Sigmoid colon (tissue), 7 donors: ENCODE data around the gene LUC7L3. TPM values are rescaled to one million over a fixed set of nuclear protein-coding genes. Genes with fewer than 3 reads are reported as not detected.
"Not testable (repeated sequence)": the region's sequence is repeated elsewhere in the genome, so short reads cannot be mapped to it uniquely, and the experiment has no call there.

Experiments
- DNase-seq: peaks from one replicate; pipeline ENCODE4 v3.0.0-alpha.2; 2019
- H3K27ac ChIP-seq, 4 donors: fragments of 200-600 bp; sonication (generic); one replicate each; pipeline ENCODE4 v1.5.1; 2016 to 2019; ENCODE audit warnings: mild to moderate bottlenecking in 1 of 4
- H3K27me3 ChIP-seq, 3 donors: fragments of 200-600 bp; sonication (generic); one replicate each; pipeline ENCODE4 v1.5.1; 2019; ENCODE audit warnings: mild to moderate bottlenecking in 1 of 3
- H3K36me3 ChIP-seq, 4 donors: fragments of 200-600 bp; sonication (generic); one replicate each; pipeline ENCODE4 v1.5.1; 2016 to 2019
- H3K4me1 ChIP-seq, 4 donors: fragments of 200-600 bp; sonication (generic); one replicate each; pipeline ENCODE4 v1.5.1; 2017 to 2019
- H3K4me3 ChIP-seq, 4 donors: fragments of 200-600 bp; sonication (generic); one replicate each; pipeline ENCODE4 v1.5.1; 2017 to 2019; ENCODE audit warnings: mild to moderate bottlenecking in 2 of 4, moderate library complexity in 1 of 4
- H3K9me3 ChIP-seq, 4 donors: fragments of 200-600 bp in 3 of 4; sonication (generic) in 3 of 4; one replicate each; pipeline versions ENCODE4 v1.5.1 to v1.6.1; 2013 to 2019
- CTCF ChIP-seq, 4 experiments: fragments of 450-650 bp in 3 of 4; fragments of 200-600 bp in 1 of 4; IDR thresholded peaks; one replicate each; pipeline ENCODE4 v1.5.1; 2016 to 2019; ENCODE audit warnings: antibody characterized with exemption in 4 of 4, mild to moderate bottlenecking in 3 of 4, moderate library complexity in 2 of 4
- EP300 ChIP-seq, 4 donors: sonication (generic); formaldehyde crosslinking; IDR thresholded peaks; one replicate each; pipeline ENCODE4 v1.6.1; 2017; ENCODE audit warnings: antibody characterized with exemption in 4 of 4
- POLR2A ChIP-seq, 2 donors: fragments of 450-650 bp; IDR thresholded peaks; one replicate each; pipeline ENCODE4 v1.6.1; 2016; ENCODE audit warnings: antibody characterized with exemption in 2 of 2, mild to moderate bottlenecking in 2 of 2, moderate library complexity in 2 of 2
- POLR2AphosphoS5 ChIP-seq, 4 donors: sonication (generic); formaldehyde crosslinking; IDR thresholded peaks; one replicate each; pipeline ENCODE4 v1.6.1; 2017; ENCODE audit warnings: antibody characterized with exemption in 4 of 4
- WGBS, 2 donors: extraction: QIAGEN DNeasy Blood & Tissue Kit; methylation state at CpG; one replicate each; pipeline ENCODE4 v1.1.7; 2013; 5-methylcytosine and 5-hydroxymethylcytosine counted together
- intact Hi-C: fragments of 100-400 bp; cut with DNase I; formaldehyde crosslinking; loops from one replicate; pipeline ENCODE4 v1.15.1; 2023
- polyA plus RNA-seq, 3 donors: library from polyadenylated mRNA; stranded (reverse); fragments of 200-250 nt; gene quantifications; one replicate each; pipeline ENCODE4 v1.2.3, GENCODE V29; 2013
- total RNA-seq, 4 donors: library from RNA; depleted of rRNA; stranded (reverse); fragments of >200 nt; gene quantifications; one replicate each; pipeline ENCODE4 v1.1.0, GENCODE V29; 2016
- donor health status: healthy with polysubstance abuse.
- donor health status: Bipolar disorder and iron deficiency.
- donor health status: healthy.

LUC7L3 gene
- total and polyA plus RNA-seq, 7 donors: 43.2 to 188 (median 71.4) TPM

GRCh38 chr17:50799582-50799981 lies 80.2 kb downstream of the LUC7L3 start:
- no peak overlapping the region for H3K4me3 ChIP-seq
- no peaks in the 10 kb centered on the region for H3K4me1 ChIP-seq
- H3K27me3 ChIP-seq: no peaks in the 10 kb centered on the region
- DNase-seq: no peak
- 89 to 91% methylated on average over 9 of the region's 9 CpGs for WGBS, 2 donors
- H3K27ac ChIP-seq: no peak overlapping the region
- TF ChIP-seq CTCF (IDR thresholded peaks at IDR 0.05) (no peak), EP300 (IDR thresholded peaks at IDR 0.05) (no peak), POLR2A (IDR thresholded peaks at IDR 0.05) (no peak), POLR2AphosphoS5 (IDR thresholded peaks at IDR 0.05) (no peak)
- H3K36me3 ChIP-seq: no peaks in the 10 kb centered on the region
- intact Hi-C loops: no loop called here
- no peaks in the 10 kb centered on the region for H3K9me3 ChIP-seq

- no peak for DNase-seq
- Histone ChIP-seq H3K4me3 (no peak overlapping the region), H3K27ac (no peak overlapping the region), H3K36me3 (no peaks in the 10 kb centered on the region), H3K4me1 (no peaks in the 10 kb centered on the region), H3K27me3 (no peaks in the 10 kb centered on the region), H3K9me3 (no peaks in the 10 kb centered on the region)
- WGBS, 2 donors: 93 to 94% methylated on average over 12 of the region's 12 CpGs
- intact Hi-C loops: no loop called here
- TF ChIP-seq CTCF (IDR thresholded peaks at IDR 0.05) (no peak), POLR2AphosphoS5 (IDR thresholded peaks at IDR 0.05) (no peak), EP300 (IDR thresholded peaks at IDR 0.05) (no peak), POLR2A (IDR thresholded peaks at IDR 0.05) (no peak)
Observed at GRCh38 chr17:50800196-50800700, 80.8 kb downstream of the LUC7L3 start.

GRCh38 chr17:50802609-50803571 lies 83.5 kb downstream of the LUC7L3 start:
- Histone ChIP-seq H3K9me3 (no peaks in the 10 kb centered on the region), H3K27me3 (no peaks in the 10 kb centered on the region), H3K36me3 (no peaks in the 10 kb centered on the region), H3K4me1 (no peaks in the 10 kb centered on the region), H3K27ac (no peak overlapping the region), H3K4me3 (no peak overlapping the region)
- no peak for DNase-seq
- TF ChIP-seq POLR2AphosphoS5 (IDR thresholded peaks at IDR 0.05) (no peak), CTCF (IDR thresholded peaks at IDR 0.05) (no peak), EP300 (IDR thresholded peaks at IDR 0.05) (no peak), POLR2A (IDR thresholded peaks at IDR 0.05) (no peak)
- WGBS, 2 donors: 83 to 88% methylated on average over 12 of the region's 12 CpGs
- intact Hi-C loops: no loop called here

GRCh38 chr17:50803676-50804075 lies 84.3 kb downstream of the LUC7L3 start:
- WGBS, 2 donors: 76 to 82% methylated on average over 6 of the region's 6 CpGs
- intact Hi-C loops: no loop called here
- Histone ChIP-seq H3K27ac (no peak overlapping the region), H3K27me3 (no peaks in the 10 kb centered on the region), H3K4me3 (no peak overlapping the region), H3K36me3 (no peaks in the 10 kb centered on the region), H3K9me3 (no peaks in the 10 kb centered on the region), H3K4me1 (no peaks in the 10 kb centered on the region)
- DNase-seq: no peak
- no peak for TF ChIP-seq EP300 (IDR thresholded peaks at IDR 0.05)
- no peak for TF ChIP-seq POLR2AphosphoS5 (IDR thresholded peaks at IDR 0.05)
- TF ChIP-seq CTCF (IDR thresholded peaks at IDR 0.05): no peak
- no peak for TF ChIP-seq POLR2A (IDR thresholded peaks at IDR 0.05)

- WGBS, 2 donors: 92 to 96% methylated on average over 13 of the region's 13 CpGs
- H3K4me1 ChIP-seq, H3K9me3 ChIP-seq, H3K4me3 ChIP-seq, intact Hi-C loops, H3K27me3 ChIP-seq, H3K36me3 ChIP-seq, DNase-seq, H3K27ac ChIP-seq: not testable (repeated sequence)
Observed at GRCh38 chr17:50804749-50805475, 85.5 kb downstream of the LUC7L3 start.
